SKM-1 treated with dmso at 0.1 percent for 144 hours (cell line): ENCODE measurements around the gene GTF2F1.
"Not testable (repeated sequence)": the region's sequence is repeated elsewhere in the genome, so short reads cannot be mapped to it uniquely, and the experiment has no call there.

ENCODE experiments used
- DNase-seq: peaks from one replicate; lab custom pipeline; 2025; ENCODE audit not compliant: unreplicated experiment; lab: John Stamatoyannopoulos, UW

Gene GTF2F1

DNA sequence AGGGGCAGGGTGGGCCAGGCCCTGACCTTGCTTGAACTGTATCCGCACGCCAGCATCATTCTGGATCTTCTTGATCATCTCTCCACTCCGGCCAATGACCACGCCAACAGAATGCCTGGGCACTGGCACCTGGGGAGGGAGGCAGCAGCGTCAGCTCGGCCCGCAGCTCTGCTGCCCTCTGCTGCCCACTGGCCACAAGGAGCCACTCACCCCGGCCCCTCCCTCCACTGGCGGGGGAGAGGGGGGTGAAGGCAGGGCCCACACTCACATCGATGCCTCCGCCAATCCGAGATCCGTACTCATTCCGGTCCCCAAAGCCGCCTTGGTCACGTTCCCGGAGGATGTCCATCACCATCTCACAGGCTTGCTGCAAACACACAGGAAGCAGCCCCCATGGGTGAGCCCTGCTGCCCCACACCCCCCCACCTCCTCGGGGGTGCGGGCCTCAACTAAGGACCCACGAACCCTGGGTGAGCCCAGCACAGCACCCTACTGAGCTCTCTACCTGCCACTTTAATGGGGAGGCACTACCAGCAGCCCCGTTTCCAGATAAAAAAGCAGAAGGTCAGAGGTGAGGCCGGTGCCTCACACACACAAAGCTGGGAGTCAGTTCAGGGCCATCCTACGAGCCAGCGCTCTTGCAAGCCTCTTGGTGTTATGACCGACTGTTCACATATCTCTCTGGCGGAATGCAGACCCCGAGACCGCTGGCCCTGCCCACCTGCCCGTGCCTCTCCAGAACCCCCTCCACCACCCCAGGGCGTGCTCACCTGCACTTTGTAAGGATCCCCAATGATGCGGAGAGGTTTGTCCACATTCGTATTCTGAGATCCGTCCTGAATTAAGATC lies 25.0 kb upstream of the GTF2F1 start:
- DNase-seq = no peak

DNA sequence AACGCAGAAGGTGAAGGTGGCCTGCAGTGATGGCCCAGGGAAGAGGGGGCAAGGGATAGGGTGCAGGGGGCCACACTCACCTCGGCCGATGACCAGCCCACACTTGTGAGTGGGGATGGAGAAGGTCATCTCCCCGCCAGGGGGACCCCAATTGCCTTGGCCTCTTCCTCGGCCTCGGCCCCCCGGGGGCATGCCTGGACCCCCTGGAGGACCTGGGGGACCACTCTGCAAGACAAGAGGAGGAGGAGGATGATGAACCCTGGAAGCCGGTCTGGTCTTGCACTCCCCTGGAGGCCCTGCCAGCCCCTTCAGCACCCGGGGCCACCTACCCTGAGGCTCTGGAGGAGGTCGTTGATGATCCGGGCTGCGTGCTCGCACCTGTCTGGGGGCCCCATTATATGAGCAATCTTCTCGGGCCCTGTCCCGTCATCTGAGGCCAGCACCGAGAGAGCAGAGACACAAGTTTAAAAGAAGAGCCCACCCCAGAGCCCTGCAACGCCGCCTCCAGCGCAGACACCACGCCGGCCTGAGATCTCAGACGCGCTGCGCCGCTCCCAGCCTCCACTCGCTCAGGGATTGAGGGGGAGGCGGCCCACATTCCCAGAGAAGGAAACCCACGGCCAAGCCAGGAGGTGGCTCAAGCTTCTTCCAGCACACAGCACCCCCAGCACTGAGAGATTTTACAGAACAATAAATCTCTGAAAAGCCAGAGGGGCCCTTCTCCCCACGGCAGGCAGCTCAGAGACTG lies 23.9 kb upstream of the GTF2F1 start:
- DNase-seq = no peak

DNA sequence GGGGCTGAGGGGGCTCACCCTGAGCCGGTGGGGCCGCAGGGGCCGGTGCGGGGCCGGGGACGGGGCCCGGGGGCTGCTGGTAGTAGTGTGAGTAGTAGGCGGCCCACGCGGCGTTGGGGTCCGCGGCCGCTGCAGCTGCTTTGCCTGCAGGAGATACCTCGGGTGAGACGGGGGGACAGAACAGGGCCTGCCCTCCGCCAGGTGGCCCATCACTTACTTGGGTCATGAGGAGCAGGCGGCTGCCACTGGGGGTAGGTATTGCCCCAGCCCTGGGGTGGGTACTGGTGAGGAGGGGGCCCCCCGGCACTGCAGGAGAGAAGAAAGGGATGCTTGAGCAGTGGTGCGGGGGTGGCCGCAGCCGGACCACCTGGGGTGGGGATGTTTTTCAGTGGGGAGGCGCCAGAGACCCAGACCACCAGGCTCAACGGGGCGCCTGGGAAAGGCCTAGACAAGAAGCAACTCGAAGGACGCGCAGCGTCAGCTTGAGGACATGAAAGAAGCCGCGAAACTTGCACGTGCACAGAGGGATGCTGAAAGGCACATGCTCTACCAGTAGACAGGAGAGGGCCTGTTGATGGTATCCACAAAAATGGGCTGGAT lies 22.7 kb upstream of the GTF2F1 start:
- DNase-seq = no peak

DNA sequence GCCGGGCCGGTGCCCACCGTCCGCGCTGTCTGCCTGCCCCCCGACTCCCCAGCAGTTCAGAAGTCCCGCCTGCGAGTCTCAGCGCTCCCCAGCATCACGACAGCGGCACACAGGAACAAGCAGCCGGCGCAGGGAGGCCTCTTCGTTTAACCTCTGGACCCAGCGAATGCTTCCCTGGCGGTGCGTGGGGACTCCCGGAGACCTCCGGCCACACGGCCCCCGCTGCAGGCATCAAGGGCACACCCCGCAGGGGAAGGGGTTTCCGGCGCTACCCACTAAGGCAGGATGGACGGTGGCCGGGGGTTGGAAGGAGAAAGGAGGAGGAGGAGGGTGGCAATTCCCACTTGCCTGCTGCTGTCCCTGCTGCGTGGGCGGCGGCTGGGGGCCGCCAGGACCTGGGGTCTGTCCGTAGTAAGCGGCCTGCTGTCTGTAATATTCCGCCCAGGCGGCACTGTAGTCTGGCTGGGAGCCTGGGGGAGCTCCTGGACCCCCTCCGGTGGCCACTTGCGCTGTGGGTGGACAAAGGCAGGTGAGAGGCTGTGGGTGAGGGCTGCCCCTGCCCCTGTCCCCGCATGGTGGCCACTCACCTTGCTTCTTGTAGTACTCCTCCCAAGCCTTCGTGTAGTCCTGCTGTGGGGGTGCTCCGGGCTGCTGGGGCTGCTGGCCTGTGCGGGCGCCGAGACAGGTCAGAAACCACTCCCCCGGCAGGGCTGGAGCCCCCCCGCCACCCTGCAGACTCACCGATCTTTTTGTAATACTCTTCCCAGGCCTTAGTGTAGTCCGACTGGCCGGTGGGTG lies 22.0 kb upstream of the GTF2F1 start:
- no peak for DNase-seq

DNA sequence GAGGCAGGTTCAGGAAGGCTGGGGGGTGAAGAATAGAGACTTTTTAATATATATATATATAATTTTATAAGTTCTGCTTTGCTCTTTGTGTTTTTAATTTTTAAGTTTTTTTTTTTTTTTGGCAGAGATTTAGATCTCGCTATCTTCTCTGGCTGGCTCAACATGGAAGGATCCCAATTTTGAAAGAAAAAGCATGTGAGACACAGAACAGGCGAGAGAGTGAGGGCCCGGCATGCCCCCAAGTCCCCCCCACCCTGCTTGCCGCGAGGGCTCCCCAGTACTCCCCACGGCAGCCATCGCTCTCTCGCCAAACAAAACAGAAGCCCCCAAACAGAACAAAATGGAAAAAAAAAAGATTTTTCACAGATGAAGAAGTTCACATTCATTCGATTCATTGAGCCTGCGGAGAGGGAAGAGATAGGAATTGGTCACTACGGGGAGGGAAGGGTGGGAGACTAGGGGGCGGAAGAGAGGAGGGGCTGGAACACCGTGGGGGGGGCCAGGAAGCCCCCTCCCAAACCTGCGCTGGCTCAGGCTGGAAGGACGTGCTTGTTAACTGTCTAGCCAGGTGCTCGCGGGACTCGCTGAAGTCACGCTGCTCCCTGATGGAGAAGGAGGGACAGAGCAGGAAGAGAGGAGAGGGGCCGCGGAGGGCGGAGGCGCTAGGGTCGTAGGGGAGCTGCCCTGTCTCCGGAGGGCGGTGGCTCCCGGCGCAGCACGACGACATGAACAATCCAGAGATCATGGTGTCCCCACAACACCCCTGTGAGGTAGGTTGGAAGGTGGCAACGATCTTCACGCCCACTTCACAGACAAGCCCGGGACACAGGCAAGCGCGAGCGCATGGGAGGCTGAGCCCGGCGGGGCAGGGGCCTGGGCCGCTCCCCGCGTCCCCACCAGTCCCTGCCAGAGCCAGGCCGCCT lies 21.0 kb upstream of the GTF2F1 start:
- no peak for DNase-seq

DNA sequence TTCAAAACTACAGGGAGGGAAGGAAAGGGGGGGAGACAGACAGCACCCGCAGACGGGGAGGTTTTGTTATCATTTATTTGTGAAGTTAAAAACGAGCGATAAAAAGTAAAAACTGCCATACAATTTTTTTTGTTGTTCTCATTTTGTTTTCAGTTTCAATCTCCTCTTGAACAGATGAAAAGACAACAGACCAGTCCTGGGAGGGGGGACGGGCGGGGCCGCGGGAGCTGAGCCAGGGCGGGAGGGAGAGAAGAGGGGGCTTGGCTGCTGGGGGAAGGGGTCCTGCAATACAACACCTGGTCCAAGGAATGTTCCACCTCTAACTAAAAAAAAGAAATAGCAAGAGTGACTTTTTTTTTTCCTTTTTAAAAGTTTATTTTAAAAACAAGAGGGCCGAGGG lies 20.3 kb upstream of the GTF2F1 start:
- no peak for DNase-seq

DNA sequence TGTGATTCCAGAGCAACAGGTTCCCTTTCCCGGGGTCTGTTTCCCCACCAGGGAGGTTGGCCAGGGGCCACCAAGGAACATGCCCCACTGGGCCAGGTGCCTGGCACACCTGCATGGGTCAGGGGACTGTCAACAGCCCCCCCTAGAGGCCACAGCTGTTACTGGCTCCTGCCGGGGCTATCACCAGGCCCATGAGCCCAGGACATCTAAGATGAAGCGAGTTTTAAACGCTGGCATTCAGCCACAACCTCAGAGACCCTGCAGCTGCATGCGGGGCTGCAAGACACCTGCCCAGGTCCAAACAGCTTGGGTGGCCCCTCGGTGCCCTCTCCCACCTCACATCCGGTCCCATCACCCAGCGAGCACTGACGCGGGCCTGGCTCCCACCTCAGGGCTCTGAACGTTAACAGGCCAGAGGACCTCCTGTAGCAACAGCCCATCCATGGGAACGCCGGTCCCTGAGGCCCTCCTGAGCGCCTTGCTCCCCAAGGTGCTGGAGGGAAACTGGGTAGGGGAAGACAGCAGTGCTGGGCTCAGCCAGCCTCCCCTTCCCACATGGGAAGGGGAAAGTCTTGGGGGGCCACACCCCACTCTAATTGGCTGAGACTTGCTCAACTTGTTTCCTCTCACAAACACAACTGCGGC lies 19.6 kb upstream of the GTF2F1 start:
- DNase-seq = no peak

DNA sequence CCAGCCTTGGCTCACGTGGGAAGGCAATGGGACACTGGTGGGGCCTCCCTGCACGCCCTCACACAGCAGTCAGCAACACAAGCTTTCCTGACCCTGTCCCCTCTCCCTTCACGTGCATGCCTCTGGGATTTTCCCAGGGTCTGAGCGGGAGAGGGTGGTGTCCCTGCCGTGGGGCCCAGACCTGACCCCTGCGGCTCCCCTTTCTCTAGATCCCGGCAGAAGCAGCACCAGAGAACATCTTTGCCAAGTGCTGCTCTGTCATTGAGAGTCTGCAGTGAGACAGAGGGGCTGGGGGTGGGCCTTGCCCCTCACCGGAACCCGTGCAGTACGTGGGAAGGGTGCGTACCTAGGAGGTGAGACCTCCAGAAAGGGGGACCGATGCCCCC lies 19.1 kb upstream of the GTF2F1 start:
- DNase-seq = no peak

DNA sequence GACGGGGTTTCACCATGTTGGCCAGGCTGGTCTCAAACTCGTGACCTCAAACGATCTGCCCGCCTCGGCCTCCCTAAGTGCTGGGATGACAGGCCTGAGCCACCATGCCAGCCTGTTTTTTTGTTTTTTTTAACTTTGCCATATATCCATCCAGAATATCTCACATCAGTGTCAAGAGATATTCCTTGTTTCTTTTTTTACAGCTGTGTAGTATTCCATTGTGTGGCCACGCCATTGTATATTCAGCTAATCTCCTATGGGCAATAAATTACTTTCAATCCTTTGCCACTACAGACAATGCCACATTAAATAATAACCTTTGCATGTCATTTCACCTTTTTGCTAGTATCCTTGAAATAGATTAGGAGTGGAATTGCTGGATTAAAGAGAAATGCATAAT lies 16.4 kb upstream of the GTF2F1 start:
- no peak for DNase-seq

DNA sequence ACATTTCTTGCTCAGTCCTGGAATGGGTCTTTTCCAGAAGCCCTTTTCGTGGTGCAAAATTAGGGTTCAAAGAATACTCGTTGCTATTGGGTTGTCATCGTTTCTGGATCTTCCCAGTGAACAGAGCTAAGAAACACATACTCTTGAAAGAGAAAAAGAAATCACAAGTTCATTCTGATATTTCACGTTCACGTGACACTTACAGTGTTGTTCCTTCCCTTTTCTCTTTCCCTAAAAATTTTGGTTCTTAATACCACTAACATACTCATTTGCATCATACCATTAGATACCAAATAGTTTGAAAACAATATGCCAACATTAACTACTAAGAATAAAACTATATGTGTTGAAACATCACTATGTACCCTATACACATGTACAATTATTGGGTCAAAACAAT lies 13.4 kb upstream of the GTF2F1 start:
- DNase-seq = no peak

DNA sequence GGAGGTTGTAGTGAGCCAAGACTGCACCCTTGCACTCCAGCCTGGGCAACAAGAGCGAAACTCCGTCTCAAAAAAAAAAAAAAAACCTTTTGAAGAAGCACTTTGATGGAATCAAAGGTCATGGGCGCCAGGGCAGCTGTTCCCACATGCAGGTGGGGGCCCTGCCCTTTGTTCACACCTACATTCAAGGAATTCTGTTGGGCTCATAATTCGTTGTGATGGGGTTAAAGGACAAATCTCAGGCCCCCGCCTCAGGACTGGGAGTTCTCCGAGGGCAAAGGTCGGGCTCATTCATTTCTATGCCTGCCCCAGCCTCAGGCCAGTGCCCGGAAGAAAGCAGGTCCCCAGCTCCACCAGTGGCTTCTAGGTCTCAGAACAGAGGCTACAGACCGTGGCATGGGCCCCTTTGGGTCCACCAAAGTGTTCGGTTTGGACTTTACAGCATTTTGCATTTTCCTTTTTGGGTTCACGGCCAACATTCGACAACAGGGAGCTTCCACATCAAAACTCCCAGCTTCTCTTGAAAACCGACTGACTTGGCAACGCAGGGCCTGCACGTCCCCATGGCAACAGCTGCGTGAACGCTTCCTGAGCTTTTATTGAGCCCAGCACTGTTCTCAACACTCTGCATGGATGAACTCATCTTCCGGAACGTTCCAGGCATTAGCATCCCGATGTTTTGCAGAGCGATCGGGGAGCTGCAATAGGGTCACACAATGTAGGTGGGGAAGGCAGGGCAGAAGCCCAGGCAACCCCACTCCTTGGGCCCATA lies 10.1 kb upstream of the GTF2F1 start:
- DNase-seq = no peak

DNA sequence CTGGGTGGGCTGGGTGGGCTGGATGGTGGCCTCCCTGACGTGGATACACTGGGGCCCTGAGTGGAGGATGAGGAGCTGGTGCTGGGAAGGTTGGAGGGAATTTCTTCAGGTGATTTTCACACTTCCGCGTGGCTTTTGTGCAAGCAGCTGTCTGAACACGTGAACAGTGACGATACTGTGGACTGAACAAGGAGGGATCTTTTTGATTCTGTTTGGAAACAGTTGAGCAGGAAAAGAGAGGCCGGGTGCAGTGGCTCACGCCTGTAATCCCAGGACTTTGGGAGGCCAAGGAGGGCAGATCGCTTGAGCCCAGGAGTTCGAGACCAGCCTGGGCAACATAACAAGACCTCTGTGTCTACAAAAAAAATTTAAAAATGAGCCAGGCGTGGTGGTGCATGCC lies 9.1 kb upstream of the GTF2F1 start:
- DNase-seq = no peak

DNA sequence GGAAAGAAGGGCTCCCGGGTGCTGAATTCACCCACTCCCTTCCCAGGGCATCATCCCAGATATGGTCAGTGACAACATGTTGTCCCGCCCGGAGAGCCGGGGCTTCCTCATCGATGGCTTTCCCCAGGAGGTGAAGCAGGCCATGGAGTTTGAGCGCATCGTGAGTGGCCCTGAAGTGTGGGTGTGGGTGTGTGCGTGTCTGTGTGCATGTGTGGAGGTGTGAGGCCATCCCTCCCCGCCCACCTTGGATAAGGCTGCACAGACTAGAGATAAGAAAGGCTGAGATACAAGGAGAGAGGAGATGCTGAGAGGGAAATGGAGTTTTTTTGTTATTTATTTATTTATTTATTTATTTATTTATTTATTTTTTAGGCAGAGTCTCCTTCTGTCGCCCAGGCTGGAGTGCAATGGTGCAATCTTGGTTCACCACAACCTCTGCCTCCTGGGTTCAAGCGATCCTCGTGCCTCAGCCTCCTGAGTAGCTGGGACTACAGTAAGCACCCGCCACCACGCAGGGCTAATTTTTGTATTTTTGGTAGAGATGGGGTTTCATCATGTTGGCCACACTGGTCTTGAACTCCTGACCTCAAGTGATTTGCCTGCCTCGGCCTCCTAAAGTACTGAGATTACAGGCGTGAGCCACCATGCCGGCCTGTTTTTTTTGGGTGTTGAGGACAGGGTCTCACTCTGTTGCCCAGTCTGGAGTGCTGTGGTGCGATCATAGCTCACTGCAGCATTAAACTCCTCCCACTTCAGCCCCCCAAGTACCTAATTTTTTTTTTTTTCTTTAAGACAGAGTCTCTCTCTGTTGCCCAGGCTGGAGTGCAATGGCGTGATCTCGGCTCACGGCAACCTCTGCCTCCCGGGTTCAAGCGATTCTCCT lies 7.3 kb upstream of the GTF2F1 start:
- DNase-seq = not testable (repeated sequence)

DNA sequence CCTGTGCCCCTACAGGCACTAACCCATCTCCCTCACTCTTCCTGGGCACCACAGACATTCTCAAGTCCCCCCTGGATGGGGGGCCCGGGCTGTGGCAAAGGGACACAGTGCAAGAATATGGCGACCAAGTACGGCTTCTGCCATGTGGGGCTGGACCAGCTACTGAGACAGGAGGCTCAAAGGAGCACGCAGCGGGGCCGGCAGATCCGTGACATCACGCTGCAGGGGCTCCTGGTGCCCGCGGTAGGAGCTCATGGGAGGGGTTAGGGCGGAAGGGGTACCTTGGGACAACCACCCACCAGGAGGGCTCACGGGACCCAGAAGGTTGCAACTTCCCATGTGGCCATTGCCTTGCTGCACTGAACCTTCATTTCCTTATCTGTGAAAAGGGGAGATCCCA lies 3.3 kb upstream of the GTF2F1 start:
- no peak for DNase-seq

DNA sequence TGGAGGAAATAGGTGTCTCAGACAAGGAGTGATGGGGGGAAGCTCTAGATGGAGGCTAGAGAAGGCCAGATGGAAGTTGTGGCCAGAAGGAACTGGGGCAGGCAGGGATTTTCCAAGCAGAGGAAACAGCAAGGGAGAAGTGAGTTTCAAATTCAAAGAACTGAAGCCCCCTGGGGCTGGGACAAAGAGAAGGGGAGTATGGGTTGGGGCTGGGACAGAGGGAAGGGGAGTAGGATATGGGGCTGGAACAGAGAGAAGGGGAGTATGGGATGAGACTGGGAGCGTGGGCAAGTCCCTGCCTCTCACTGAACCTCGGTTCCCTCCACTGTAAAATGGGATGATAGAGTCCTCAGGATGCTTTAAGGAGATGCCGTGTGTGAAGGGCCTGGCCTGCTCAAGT lies 1.9 kb upstream of the GTF2F1 start:
- no peak for DNase-seq

DNA sequence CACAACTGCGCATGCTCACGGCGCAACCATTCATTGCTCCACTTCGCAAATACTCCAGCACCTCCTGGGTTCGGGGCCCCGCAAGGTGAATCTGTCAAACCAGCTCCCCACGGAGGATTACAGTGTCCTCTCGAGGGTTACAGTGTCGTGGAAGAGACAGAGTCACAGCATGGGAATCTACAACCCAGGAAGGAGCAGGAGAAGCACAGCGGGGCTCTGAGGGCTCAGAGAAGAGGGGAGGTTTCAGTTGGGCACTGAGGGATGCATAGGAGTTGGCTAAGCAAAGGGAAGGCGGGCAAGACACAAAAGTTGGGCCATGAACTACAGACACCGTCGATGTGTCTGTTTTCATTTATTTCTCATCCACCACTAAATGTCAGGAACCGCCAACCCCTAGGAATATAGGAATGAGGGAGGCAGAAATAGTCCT lies 1.0 kb upstream of the GTF2F1 start:
- DNase-seq = no peak

DNA sequence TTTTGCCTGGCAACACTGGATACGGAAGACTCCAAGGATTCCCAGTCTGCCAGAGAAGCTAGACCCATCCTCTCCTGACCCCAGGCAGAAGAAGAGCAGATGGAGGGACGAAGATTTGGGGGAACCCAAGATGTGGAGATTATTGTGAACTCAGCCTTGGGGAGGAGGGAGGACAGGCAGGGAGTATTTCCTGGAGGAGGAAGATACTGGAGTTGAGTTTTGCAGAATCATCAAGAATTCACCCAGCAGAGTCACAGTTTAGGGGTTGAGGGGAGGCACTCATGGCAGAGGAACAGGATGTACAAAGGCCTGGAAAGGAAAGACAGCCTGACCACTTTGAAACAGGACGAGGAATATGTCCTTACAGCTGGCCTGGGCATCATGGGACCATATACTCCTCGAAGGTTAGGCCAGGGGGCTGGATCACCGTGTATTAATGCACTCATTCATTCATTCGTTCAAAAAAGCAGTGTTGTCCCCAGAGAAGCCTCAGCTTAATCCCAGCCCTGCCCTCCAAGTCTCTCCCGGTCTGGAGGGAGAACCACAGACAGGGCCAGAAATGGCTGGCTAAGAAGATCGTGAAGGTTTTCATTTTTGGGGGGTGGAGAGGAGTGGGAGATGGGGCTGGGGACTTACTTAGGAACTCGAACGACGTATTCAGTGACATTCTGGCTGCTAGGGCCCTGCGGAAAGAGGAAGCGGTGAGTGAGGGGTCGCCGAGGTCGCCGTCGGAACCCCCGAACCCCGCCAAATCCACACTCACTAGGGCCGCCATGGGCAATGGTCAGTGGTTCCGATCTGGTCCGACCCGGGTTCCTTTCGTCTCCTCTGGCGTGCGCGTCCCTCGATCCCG lies 517 bp downstream of the GTF2F1 start:
- no peak for DNase-seq
